ENCODE data around the gene MX1.

DNA sequence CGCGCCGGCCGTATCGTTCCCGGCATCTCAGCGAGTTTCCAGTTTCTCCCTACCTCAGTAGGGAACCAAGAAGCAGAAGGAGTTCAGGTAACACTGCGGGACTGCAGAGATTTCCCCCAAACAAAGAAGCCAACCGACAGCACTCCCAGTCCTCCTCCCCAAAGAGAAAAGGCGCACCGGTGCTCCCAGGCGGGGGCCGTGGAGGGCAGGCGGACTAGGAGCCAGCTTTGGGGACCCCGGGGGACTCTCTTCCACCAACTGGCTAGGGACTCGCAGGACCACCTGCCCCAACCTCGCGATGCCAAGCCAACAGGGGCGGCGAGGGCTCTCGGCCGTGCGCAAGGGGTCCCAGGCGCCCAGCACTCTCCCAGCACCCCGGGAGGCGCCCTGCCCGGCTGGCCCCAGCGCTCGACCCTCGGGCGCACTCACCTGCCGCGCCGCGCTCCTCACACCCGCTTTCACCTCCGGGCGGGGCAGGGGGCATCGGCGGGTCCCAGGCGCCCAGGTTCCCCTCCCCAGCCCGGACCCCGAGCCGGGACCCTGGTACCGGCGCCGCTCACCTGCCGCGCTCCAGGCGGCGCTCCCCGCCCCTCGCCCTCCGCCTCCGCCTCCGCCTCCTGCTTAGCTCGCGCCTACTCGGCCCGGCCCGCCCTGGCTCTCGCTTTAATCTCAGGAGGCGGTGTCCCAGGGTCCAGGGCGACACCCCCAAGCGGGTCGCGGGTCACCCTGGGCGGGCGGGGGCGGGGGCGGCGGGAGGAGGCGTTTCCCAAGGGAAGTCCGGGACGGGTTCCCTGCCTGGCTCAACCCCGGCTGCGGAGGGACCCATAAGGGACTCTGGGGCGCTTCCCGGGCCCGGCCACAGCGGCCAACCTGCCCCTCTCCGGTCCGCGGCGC, 81.7 kb downstream of the MX1 start, which contains the start of gene TMPRSS2:
- TF ChIP-seq MAX (IDR thresholded peaks at IDR 0.05) (no peak), HOXA7 (CRISPR knock-in tag; IDR thresholded peaks at IDR 0.05) (no peak), MYC (IDR thresholded peaks at IDR 0.05; ENCODE audit: borderline replicate concordance, low read length) (no peak), CTCF (IDR thresholded peaks at IDR 0.05) (no peak), ZC3H11A (IDR thresholded peaks at IDR 0.05) (no peak), EHMT2 (IDR thresholded peaks at IDR 0.05; ENCODE audit: low read depth) (no peak), ZSCAN20 (CRISPR knock-in tag; IDR thresholded peaks at IDR 0.05) (no peak), RAD21 (conservative IDR thresholded peaks at IDR 0.05 in 1 of 2, IDR thresholded peaks at IDR 0.05 in 1 of 2) (no peak)
- TF ChIP-seq, protein P1, sequence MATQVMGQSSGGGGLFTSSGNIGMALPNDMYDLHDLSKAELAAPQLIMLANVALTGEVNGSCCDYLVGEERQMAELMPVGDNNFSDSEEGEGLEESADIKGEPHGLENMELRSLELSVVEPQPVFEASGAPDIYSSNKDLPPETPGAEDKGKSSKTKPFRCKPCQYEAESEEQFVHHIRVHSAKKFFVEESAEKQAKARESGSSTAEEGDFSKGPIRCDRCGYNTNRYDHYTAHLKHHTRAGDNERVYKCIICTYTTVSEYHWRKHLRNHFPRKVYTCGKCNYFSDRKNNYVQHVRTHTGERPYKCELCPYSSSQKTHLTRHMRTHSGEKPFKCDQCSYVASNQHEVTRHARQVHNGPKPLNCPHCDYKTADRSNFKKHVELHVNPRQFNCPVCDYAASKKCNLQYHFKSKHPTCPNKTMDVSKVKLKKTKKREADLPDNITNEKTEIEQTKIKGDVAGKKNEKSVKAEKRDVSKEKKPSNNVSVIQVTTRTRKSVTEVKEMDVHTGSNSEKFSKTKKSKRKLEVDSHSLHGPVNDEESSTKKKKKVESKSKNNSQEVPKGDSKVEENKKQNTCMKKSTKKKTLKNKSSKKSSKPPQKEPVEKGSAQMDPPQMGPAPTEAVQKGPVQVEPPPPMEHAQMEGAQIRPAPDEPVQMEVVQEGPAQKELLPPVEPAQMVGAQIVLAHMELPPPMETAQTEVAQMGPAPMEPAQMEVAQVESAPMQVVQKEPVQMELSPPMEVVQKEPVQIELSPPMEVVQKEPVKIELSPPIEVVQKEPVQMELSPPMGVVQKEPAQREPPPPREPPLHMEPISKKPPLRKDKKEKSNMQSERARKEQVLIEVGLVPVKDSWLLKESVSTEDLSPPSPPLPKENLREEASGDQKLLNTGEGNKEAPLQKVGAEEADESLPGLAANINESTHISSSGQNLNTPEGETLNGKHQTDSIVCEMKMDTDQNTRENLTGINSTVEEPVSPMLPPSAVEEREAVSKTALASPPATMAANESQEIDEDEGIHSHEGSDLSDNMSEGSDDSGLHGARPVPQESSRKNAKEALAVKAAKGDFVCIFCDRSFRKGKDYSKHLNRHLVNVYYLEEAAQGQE (IDR thresholded peaks at IDR 0.05) = no peak
